ENCODE data around the gene KIF25.

GRCh38 chr6:167970230-167970629 lies 27.2 kb upstream of the KIF25 start:
- TF ChIP-seq CTCF (IDR thresholded peaks at IDR 0.05) (no peak), POLR2A (IDR thresholded peaks at IDR 0.05) (no peak)
